ENCODE results near the gene APOM. TPM values are rescaled to one million over a fixed set of nuclear protein-coding genes. Genes with fewer than 3 reads are reported as not detected.

The APOM gene
- total RNA-seq, 4 donors from 2014 or later, result 2.2 to 5.5 TPM; not detected in 2

DNA sequence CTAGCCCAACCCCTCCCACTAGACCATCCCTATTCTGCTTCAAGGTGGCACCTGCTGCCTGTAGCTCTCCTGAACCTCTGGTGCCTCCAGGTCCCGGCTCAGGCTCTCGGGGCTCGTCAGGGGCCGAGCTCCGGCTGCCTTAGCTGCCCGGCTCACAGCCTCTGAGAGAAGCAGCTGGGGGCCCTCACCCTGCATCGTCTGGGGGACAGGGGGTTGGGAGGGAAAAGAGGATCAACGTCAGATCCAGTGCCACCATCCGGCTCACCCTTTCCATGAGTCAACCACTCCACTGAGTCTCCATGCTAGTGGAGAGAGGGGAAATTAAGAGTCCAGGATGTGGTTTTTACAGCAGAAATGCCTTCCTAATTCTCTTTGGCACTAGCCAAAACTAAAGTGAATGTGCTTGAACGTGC, 16.2 kb upstream of the APOM start:
- intact Hi-C loops (cut with DNase I; ENCODE audit: low total_unique reads) (no loop called here), in situ Hi-C loops (cut with MboI; ENCODE audit: low pct_ligation_motif_present in 1 of 4, low pct_unique_long_range_greater_than_20kb in 1 of 4, low sequenced_read_pairs in 3 of 4) (no loop called here)
- no peak overlapping the region for H3K27ac ChIP-seq
- no peaks in the 10 kb centered on the region for H3K9me3 ChIP-seq
- no peak overlapping the region for H3K4me3 ChIP-seq
- DNase-seq, result no peak
- H3K4me1 ChIP-seq, result no peaks in the 10 kb centered on the region
- H3K27me3 ChIP-seq, result no peaks in the 10 kb centered on the region
- peaks cover 0 to 83% (median 41%) of the 10 kb centered on the region in 4 donors for H3K36me3 ChIP-seq
- no peak for TF ChIP-seq POLR2AphosphoS5 (IDR thresholded peaks at IDR 0.05)
- TF ChIP-seq, protein P1, sequence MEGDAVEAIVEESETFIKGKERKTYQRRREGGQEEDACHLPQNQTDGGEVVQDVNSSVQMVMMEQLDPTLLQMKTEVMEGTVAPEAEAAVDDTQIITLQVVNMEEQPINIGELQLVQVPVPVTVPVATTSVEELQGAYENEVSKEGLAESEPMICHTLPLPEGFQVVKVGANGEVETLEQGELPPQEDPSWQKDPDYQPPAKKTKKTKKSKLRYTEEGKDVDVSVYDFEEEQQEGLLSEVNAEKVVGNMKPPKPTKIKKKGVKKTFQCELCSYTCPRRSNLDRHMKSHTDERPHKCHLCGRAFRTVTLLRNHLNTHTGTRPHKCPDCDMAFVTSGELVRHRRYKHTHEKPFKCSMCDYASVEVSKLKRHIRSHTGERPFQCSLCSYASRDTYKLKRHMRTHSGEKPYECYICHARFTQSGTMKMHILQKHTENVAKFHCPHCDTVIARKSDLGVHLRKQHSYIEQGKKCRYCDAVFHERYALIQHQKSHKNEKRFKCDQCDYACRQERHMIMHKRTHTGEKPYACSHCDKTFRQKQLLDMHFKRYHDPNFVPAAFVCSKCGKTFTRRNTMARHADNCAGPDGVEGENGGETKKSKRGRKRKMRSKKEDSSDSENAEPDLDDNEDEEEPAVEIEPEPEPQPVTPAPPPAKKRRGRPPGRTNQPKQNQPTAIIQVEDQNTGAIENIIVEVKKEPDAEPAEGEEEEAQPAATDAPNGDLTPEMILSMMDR (IDR thresholded peaks at IDR 0.05), result no peak
- no peak for TF ChIP-seq EP300 (IDR thresholded peaks at IDR 0.05; ENCODE audit: low read depth)
- TF ChIP-seq POLR2A (IDR thresholded peaks at IDR 0.05), result no peak
- 78 to 81% methylated on average over 5 to 10 of the region's 10 CpGs for WGBS, 2 donors (ENCODE audit: low coverage in 1 of 2)

DNA sequence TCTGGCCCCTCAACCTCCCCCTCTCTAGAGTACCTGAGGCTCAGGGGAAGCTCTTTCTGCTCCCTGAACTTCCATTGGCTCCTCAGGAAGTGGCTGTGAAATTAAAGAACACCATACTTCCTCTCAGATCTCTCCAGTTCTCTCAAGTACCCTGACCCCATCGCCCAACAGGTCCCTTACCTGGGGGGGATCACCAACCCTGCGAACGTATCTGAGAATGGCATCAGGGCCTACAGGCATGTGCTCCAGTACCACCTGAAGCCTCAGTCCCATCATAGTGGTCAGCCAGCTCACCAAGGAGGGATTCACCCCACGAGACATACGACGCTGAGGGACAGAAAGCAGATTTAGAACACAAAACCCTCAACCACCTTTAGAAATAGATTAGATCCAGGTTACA, 15.1 kb upstream of the APOM start:
- in situ Hi-C loops (cut with MboI; ENCODE audit: low pct_ligation_motif_present in 1 of 4, low pct_unique_long_range_greater_than_20kb in 1 of 4, low sequenced_read_pairs in 3 of 4), result no loop called here
- WGBS, 2 donors (ENCODE audit: low coverage in 1 of 2), result 98 to 100% methylated on average over 2 to 6 of the region's 6 CpGs
- H3K36me3 ChIP-seq, result peaks cover 0 to 77% (median 36%) of the 10 kb centered on the region in 4 donors

DNA sequence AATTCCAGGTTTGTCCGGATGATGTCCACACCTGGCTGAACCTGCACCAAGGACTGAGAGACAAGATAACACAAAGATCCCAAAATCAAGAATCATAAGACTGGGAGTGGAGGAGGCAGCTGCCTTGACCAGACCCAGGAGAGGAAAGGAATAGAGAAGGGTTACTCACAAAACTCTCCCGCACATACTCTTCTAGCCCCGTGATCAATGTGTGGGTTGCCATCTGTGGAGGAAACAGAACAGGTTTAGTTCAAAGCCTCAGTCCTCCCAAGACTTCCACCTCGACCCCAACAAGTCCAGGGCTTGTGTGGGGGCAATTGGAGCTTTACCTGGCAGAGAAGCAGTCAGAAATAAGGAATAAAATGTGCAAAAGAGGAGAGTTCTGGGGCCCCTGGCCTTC, 14.3 kb upstream of the APOM start:
- H3K27ac ChIP-seq, result no peak overlapping the region
- no peaks in the 10 kb centered on the region for H3K9me3 ChIP-seq
- DNase-seq, result no peak
- no peaks in the 10 kb centered on the region for H3K27me3 ChIP-seq
- intact Hi-C loops (cut with DNase I; ENCODE audit: low total_unique reads), result no loop called here
- WGBS, 2 donors (ENCODE audit: low coverage in 1 of 2), result 83 to 89% methylated on average over 1 to 4 of the region's 4 CpGs
- no peak overlapping the region for H3K4me3 ChIP-seq
- no peak for TF ChIP-seq POLR2A (IDR thresholded peaks at IDR 0.05)
- TF ChIP-seq POLR2AphosphoS5 (IDR thresholded peaks at IDR 0.05), result no peak
- TF ChIP-seq EP300 (IDR thresholded peaks at IDR 0.05; ENCODE audit: low read depth), result no peak
- TF ChIP-seq, protein P1 (IDR thresholded peaks at IDR 0.05), result no peak
- no peaks in the 10 kb centered on the region for H3K4me1 ChIP-seq
- H3K36me3 ChIP-seq, result peaks cover 0 to 77% (median 34%) of the 10 kb centered on the region in 4 donors
- in situ Hi-C loops (cut with MboI; ENCODE audit: low pct_ligation_motif_present in 1 of 4, low pct_unique_long_range_greater_than_20kb in 1 of 4, low sequenced_read_pairs in 3 of 4), result no loop called here

More for the DNA sequence above, 15.1 kb upstream of the APOM start:
- no peaks in the 10 kb centered on the region for H3K27me3 ChIP-seq
- no peak overlapping the region for H3K4me3 ChIP-seq
- intact Hi-C loops (cut with DNase I; ENCODE audit: low total_unique reads), result no loop called here
- DNase-seq, result no peak
- TF ChIP-seq POLR2A (IDR thresholded peaks at IDR 0.05) (no peak), POLR2AphosphoS5 (IDR thresholded peaks at IDR 0.05) (no peak), EP300 (IDR thresholded peaks at IDR 0.05; ENCODE audit: low read depth) (no peak)
- TF ChIP-seq, protein P1 (IDR thresholded peaks at IDR 0.05), result no peak
- H3K27ac ChIP-seq, result no peak overlapping the region
- no peaks in the 10 kb centered on the region for H3K4me1 ChIP-seq
- H3K9me3 ChIP-seq, result no peaks in the 10 kb centered on the region

DNA sequence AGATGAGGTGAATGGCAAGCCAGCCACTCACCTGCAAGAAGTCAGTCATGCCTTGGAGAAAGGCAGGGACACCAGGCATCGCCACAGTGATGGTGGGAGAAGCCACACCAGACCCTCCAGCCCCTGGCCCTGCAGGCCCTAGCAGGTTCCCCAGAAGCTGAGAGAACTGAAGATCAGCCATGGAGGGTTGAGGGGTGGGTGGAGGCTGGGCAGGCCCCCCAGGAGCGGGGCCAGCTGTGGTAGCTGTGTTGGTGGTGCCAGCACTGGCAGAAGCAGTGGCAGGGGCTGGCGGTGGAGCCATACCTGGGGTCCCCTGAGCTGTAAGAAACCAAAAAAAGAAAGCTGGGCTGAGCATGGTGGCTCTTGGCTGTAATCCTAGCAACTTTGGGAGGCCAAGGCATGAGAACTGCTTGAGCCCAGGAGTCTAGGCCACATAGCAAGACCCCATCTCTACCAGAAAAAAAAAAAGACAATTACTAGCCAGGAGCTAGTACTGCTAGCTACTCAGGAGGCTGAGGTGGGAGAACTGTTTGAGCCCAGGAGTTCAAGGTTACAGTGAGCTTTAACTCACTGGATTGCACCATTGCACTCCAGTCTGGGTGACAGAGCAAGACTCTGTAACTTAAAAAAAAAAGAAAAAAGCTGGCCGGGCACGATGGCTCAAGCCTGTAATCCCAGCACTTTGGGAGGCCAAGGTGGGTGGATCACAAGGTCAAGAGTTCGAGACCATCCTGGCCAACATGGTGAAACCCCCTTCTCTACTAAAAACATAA, 12.7 kb upstream of the APOM start:
- Histone ChIP-seq H3K27ac (no peak overlapping the region), H3K4me3 (no peak overlapping the region), H3K9me3 (no peaks in the 10 kb centered on the region), H3K36me3 (peaks cover 0 to 80% (median 37%) of the 10 kb centered on the region in 4 donors), H3K4me1 (no peaks in the 10 kb centered on the region), H3K27me3 (no peaks in the 10 kb centered on the region)
- intact Hi-C loops (cut with DNase I; ENCODE audit: low total_unique reads), result no loop called here
- 92 to 100% methylated on average over 3 to 6 of the region's 6 CpGs for WGBS, 2 donors (ENCODE audit: low coverage in 1 of 2)
- in situ Hi-C loops (cut with MboI; ENCODE audit: low pct_ligation_motif_present in 1 of 4, low pct_unique_long_range_greater_than_20kb in 1 of 4, low sequenced_read_pairs in 3 of 4), result no loop called here
- no peak for TF ChIP-seq POLR2AphosphoS5 (IDR thresholded peaks at IDR 0.05)
- TF ChIP-seq, protein P1 (IDR thresholded peaks at IDR 0.05), result no peak
- no peak for TF ChIP-seq EP300 (IDR thresholded peaks at IDR 0.05; ENCODE audit: low read depth)
- TF ChIP-seq POLR2A (IDR thresholded peaks at IDR 0.05), result no peak
- DNase-seq, result no peak

Data from transverse colon (tissue), 4 donors.